Spleen (tissue), 7 donors: ENCODE results near the gene DDX51.

Source experiments
- POLR2A ChIP-seq, 3 donors: fragments of 450-650 bp; IDR thresholded peaks; one replicate each; pipeline ENCODE4 v1.5.1; 2017; ENCODE audit warnings: antibody characterized with exemption in 3 of 3, mild to moderate bottlenecking in 1 of 3
- TF ChIP-seq, protein P1 (sequence below), 11 experiments: fragments of 200-600 bp in 7 of 11; fragments of 450-650 bp in 4 of 11; sonication (generic) in 4 of 11; IDR thresholded peaks in 8 of 11; conservative IDR thresholded peaks in 3 of 11; 1 replicate in 7 of 11; 2 replicates in 4 of 11; pipeline versions ENCODE4 v1.4.0 to v1.8.0; 2016 to 2021; ENCODE audit warnings: antibody characterized with exemption in 11 of 11, inconsistent platforms in 4 of 11, mild to moderate bottlenecking in 1 of 11
- donor health status: DM: no; HTN: no; CAD: no; lungs with moderate emphysema.
- donor health status: DM: no; HTN: no; CAD: no.
- donor health status: DM: no; HTN: no; CAD: no.

GRCh38 chr12:132154941-132155770 lies 11.0 kb upstream of the DDX51 start:
- TF ChIP-seq, protein P1, sequence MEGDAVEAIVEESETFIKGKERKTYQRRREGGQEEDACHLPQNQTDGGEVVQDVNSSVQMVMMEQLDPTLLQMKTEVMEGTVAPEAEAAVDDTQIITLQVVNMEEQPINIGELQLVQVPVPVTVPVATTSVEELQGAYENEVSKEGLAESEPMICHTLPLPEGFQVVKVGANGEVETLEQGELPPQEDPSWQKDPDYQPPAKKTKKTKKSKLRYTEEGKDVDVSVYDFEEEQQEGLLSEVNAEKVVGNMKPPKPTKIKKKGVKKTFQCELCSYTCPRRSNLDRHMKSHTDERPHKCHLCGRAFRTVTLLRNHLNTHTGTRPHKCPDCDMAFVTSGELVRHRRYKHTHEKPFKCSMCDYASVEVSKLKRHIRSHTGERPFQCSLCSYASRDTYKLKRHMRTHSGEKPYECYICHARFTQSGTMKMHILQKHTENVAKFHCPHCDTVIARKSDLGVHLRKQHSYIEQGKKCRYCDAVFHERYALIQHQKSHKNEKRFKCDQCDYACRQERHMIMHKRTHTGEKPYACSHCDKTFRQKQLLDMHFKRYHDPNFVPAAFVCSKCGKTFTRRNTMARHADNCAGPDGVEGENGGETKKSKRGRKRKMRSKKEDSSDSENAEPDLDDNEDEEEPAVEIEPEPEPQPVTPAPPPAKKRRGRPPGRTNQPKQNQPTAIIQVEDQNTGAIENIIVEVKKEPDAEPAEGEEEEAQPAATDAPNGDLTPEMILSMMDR (IDR thresholded peaks at IDR 0.05 in 8 of 11, conservative IDR thresholded peaks at IDR 0.05 in 3 of 11) = no peak
- no peak for TF ChIP-seq POLR2A (IDR thresholded peaks at IDR 0.05)
